MCF 10A (cell line): ENCODE results near the gene TEAD1. TPM values are rescaled to one million over a fixed set of nuclear protein-coding genes. Genes with fewer than 3 reads are reported as not detected.

Source experiments
- BruUV-seq: library from RNA; stranded (reverse); fragments of 400-500 nt; replicated peaks from 2 replicates; lab custom pipeline; 2021; lab: Mats Ljungman, UMichigan
- CTCF ChIA-PET: fragments of 300-600 bp; sonication (Branson Sonifier 250); formaldehyde crosslinking; extraction: SDS; loops from one replicate; lab custom pipeline; 2021; ENCODE audit warnings: antibody characterized with exemption, inconsistent platforms; lab: Yijun Ruan, JAX
- POLR2A ChIA-PET: fragments of 300-600, 350-650 bp; sonication (Branson Sonifier 250); formaldehyde crosslinking; extraction: SDS; loops from one replicate; lab custom pipeline; 2020; ENCODE audit warnings: antibody characterized with exemption, inconsistent platforms; lab: Yijun Ruan, JAX
- DNase-seq: peaks from one replicate; pipeline ENCODE4 v3.0.0-alpha.2; 2018; ENCODE audit not compliant: unreplicated experiment
- H3K27ac Mint-ChIP-seq: one replicate; pipeline ENCODE4 v1.8.0; 2022; ENCODE audit warnings: mild to moderate bottlenecking, low read depth, mixed read lengths; ENCODE audit not compliant: unreplicated experiment
- H3K27me3 Mint-ChIP-seq: one replicate; pipeline ENCODE4 v1.8.0; 2022; ENCODE audit warnings: mixed read lengths; ENCODE audit not compliant: insufficient read depth, unreplicated experiment
- H3K36me3 Mint-ChIP-seq: one replicate; pipeline ENCODE4 v1.8.0; 2022; ENCODE audit warnings: mild to moderate bottlenecking, moderate library complexity, mixed read lengths; ENCODE audit not compliant: insufficient read depth, unreplicated experiment
- H3K4me1 Mint-ChIP-seq: one replicate; pipeline ENCODE4 v1.8.0; 2022; ENCODE audit warnings: mixed read lengths; ENCODE audit not compliant: insufficient read depth, unreplicated experiment
- H3K4me3 Mint-ChIP-seq: one replicate; pipeline ENCODE4 v1.8.0; 2022; ENCODE audit warnings: mild to moderate bottlenecking, moderate library complexity, mixed read lengths; ENCODE audit not compliant: unreplicated experiment
- H3K9me3 Mint-ChIP-seq: one replicate; pipeline ENCODE4 v1.8.0; 2022; ENCODE audit warnings: mixed read lengths; ENCODE audit not compliant: unreplicated experiment
- CTCF ChIP-seq: fragments of 200-600 bp; IDR thresholded peaks from one replicate; pipeline ENCODE4 v1.8.0; 2022; ENCODE audit warnings: antibody characterized with exemption, mild to moderate bottlenecking; ENCODE audit not compliant: unreplicated experiment
- intact Hi-C: fragments of 100-400 bp; cut with micrococcal nuclease; formaldehyde crosslinking; loops from 2 replicates; pipeline ENCODE4 v1.14.1; 2022
- total RNA-seq: library from RNA; stranded (reverse); gene quantifications from 2 replicates; pipeline ENCODE4 v1.2.3, GENCODE V29; 2022

TEAD1 gene
- total RNA-seq, 1 experiment from 2014 or later: 123 TPM

- no TSS peak for BruUV-seq
- intact Hi-C loops: loop anchor here (1.0 to 5.0 kb wide), 3 partner anchors 14 to 93 kb away; no protein-coding TSS in a partner anchor
- H3K4me1 Mint-ChIP-seq: peaks cover 49% of the 10 kb centered on the region
Measured at GRCh38 chr11:12678991-12679390, 4.8 kb downstream of the TEAD1 start.

GRCh38 chr11:12679471-12679870 lies 5.2 kb downstream of the TEAD1 start:
- ChIA-PET CTCF (interaction anchor here (0.6 to 3.4 kb wide), 9 partner anchors 12 to 391 kb away, joined by 3 to 11 read pairs (median 3); no protein-coding TSS in a partner anchor), POLR2A (interaction anchor here (0.6 to 7.1 kb wide), 26 partner anchors 12 to 600 kb away, joined by 3 to 248 read pairs (median 4); partner anchors contain the start of gene PARVA)
- no TSS peak for BruUV-seq
- no peak for TF ChIP-seq CTCF
- no peak for DNase-seq
- Mint-ChIP-seq H3K9me3 (no peaks in the 10 kb centered on the region), H3K27me3 (no peaks in the 10 kb centered on the region), H3K36me3 (peaks cover 57% of the 10 kb centered on the region), H3K4me3 (peak overlapping the region; percentile 90), H3K27ac (peak overlapping the region; percentile 92), H3K4me1 (peaks cover 54% of the 10 kb centered on the region)
- intact Hi-C loops: loop anchor here (5.0 kb wide), 2 partner anchors 43 to 93 kb away; no protein-coding TSS in a partner anchor

More at GRCh38 chr11:12678991-12679390, 4.8 kb downstream of the TEAD1 start:
- Mint-ChIP-seq H3K27ac (peak overlapping the region; percentile 92), H3K36me3 (peaks cover 53% of the 10 kb centered on the region), H3K4me3 (peak overlapping the region; percentile 90), H3K27me3 (no peaks in the 10 kb centered on the region), H3K9me3 (no peaks in the 10 kb centered on the region)
- no peak for TF ChIP-seq CTCF
- ChIA-PET CTCF (interaction anchor here (0.6 to 3.4 kb wide), 18 partner anchors 13 to 390 kb away, joined by 3 to 11 read pairs (median 3); no protein-coding TSS in a partner anchor), POLR2A (interaction anchor here (0.6 to 7.1 kb wide), 31 partner anchors 13 to 601 kb away, joined by 3 to 248 read pairs (median 4); partner anchors contain the start of gene PARVA)
- DNase-seq: no peak

GRCh38 chr11:12680246-12680939 lies 6.2 kb downstream of the TEAD1 start:
- Mint-ChIP-seq H3K9me3 (no peaks in the 10 kb centered on the region), H3K36me3 (peaks cover 62% of the 10 kb centered on the region), H3K27ac (peak overlapping the region; percentile 75), H3K4me1 (peaks cover 63% of the 10 kb centered on the region), H3K4me3 (peak overlapping the region; percentile 90), H3K27me3 (no peaks in the 10 kb centered on the region)
- DNase-seq: peak; percentile 93
- ChIA-PET CTCF (interaction anchor here (0.6 to 1.6 kb wide), 7 partner anchors 12 to 199 kb away, joined by 3 to 8 read pairs (median 3); no protein-coding TSS in a partner anchor), POLR2A (interaction anchor here (0.6 to 7.1 kb wide), 24 partner anchors 11 to 599 kb away, joined by 3 to 248 read pairs (median 4); no protein-coding TSS in a partner anchor)
- no peak for TF ChIP-seq CTCF
- BruUV-seq: no TSS peak
- intact Hi-C loops: no loop called here

- intact Hi-C loops: no loop called here
- BruUV-seq: no TSS peak
- Mint-ChIP-seq H3K9me3 (no peaks in the 10 kb centered on the region), H3K4me1 (peaks cover 68% of the 10 kb centered on the region), H3K27me3 (no peaks in the 10 kb centered on the region), H3K27ac (no peak overlapping the region), H3K4me3 (peak overlapping the region; percentile 90), H3K36me3 (peaks cover 62% of the 10 kb centered on the region)
- ChIA-PET CTCF (interaction anchor here (1.0 to 1.6 kb wide), 6 partner anchors 11 to 207 kb away, joined by 3 to 8 read pairs (median 3); no protein-coding TSS in a partner anchor), POLR2A (interaction anchor here (0.6 to 7.1 kb wide), 13 partner anchors 11 to 250 kb away, joined by 3 to 248 read pairs (median 27); no protein-coding TSS in a partner anchor)
- DNase-seq: no peak
- no peak for TF ChIP-seq CTCF
Measured at GRCh38 chr11:12680940-12681258, 6.7 kb downstream of the TEAD1 start.
